WTC11 (cell line): ENCODE results near the gene ANTXR1.

Experiments used
- ATF3 ChIP-seq: sonication (generic); formaldehyde crosslinking; conservative IDR thresholded peaks from 2 replicates; pipeline ENCODE4 v1.8.1; 2022; ENCODE audit warnings: mild to moderate bottlenecking, missing genetic modification reagents
- CBFB ChIP-seq: sonication (generic); formaldehyde crosslinking; IDR thresholded peaks from 2 replicates; pipeline ENCODE4 v1.8.1; 2022; ENCODE audit warnings: mild to moderate bottlenecking, low read depth, missing genetic modification reagents
- CREB1 ChIP-seq: sonication (generic); formaldehyde crosslinking; IDR thresholded peaks from 2 replicates; pipeline ENCODE4 v1.8.0; 2023; ENCODE audit warnings: mild to moderate bottlenecking, missing genetic modification reagents
- CTCF ChIP-seq: fragments of 200-600 bp; IDR thresholded peaks from 2 replicates; pipeline ENCODE4 v1.8.0; 2022; ENCODE audit warnings: antibody characterized with exemption
- KAT7 ChIP-seq: sonication (generic); formaldehyde crosslinking; IDR thresholded peaks from 2 replicates; pipeline ENCODE4 v1.8.1; 2023; ENCODE audit warnings: missing genetic modification reagents, mild to moderate bottlenecking, borderline replicate concordance
- MAX ChIP-seq: sonication (generic); formaldehyde crosslinking; IDR thresholded peaks from 2 replicates; pipeline ENCODE4 v1.8.0; 2022; ENCODE audit warnings: mild to moderate bottlenecking, missing genetic modification reagents
- NFYB ChIP-seq: sonication (generic); formaldehyde crosslinking; conservative IDR thresholded peaks from 2 replicates; pipeline ENCODE4 v1.8.0; 2022; ENCODE audit warnings: low read depth, missing genetic modification reagents
- NR2C2 ChIP-seq: sonication (generic); formaldehyde crosslinking; IDR thresholded peaks from 2 replicates; pipeline ENCODE4 v1.8.0; 2022; ENCODE audit warnings: mild to moderate bottlenecking, missing genetic modification reagents
- RELA ChIP-seq: sonication (generic); formaldehyde crosslinking; IDR thresholded peaks from 2 replicates; pipeline ENCODE4 v1.8.1; 2022; ENCODE audit warnings: missing genetic modification reagents, mild to moderate bottlenecking, borderline replicate concordance
- USF1 ChIP-seq: sonication (generic); formaldehyde crosslinking; IDR thresholded peaks from 2 replicates; pipeline ENCODE4 v1.8.0; 2022; ENCODE audit warnings: mild to moderate bottlenecking, missing genetic modification reagents
- USF2 ChIP-seq: sonication (generic); formaldehyde crosslinking; IDR thresholded peaks from 2 replicates; pipeline ENCODE4 v1.8.1; 2023; ENCODE audit warnings: mild to moderate bottlenecking, missing genetic modification reagents, moderate library complexity
- ZNF416 ChIP-seq: fragments of 250-450 bp; sonication (Bioruptor Pico); IDR thresholded peaks from 2 replicates; pipeline ENCODE4 v1.9.0; 2021; ENCODE audit warnings: mild to moderate bottlenecking, inconsistent platforms
- ZNF512 ChIP-seq: sonication (generic); formaldehyde crosslinking; IDR thresholded peaks from 2 replicates; pipeline ENCODE4 v1.8.1; 2022; ENCODE audit warnings: missing genetic modification reagents, borderline replicate concordance

GRCh38 chr2:69097148-69097610 lies 84.2 kb downstream of the ANTXR1 start:
- TF ChIP-seq CTCF: no peak
- TF ChIP-seq MAX (CRISPR knock-in tag): no peak
- no peak for TF ChIP-seq USF2 (CRISPR knock-in tag)
- no peak for TF ChIP-seq ZNF416 (CRISPR knock-in tag)
- no peak for TF ChIP-seq ZNF512 (CRISPR knock-in tag)
- no peak for TF ChIP-seq NFYB
- no peak for TF ChIP-seq ATF3 (CRISPR knock-in tag)
- no peak for TF ChIP-seq KAT7 (CRISPR knock-in tag)
- TF ChIP-seq NR2C2: no peak
- TF ChIP-seq CBFB (CRISPR knock-in tag): no peak
- no peak for TF ChIP-seq CREB1 (CRISPR knock-in tag)
- no peak for TF ChIP-seq RELA (CRISPR knock-in tag)
- TF ChIP-seq USF1: no peak
